Gastroesophageal sphincter (tissue), 4 donors: ENCODE measurements around the gene GPBP1. TPM values are rescaled to one million over a fixed set of nuclear protein-coding genes. Genes with fewer than 3 reads are reported as not detected.
"Not testable (repeated sequence)": the region's sequence is repeated elsewhere in the genome, so short reads cannot be mapped to it uniquely, and the experiment has no call there.

Source experiments
- ATAC-seq: fragments of 150-250 bp; one replicate; pipeline ENCODE4 v1.9.1; 2016; ENCODE audit warnings: mild to moderate bottlenecking, moderate library complexity
- H3K27ac ChIP-seq, 4 donors: fragments of 200-600 bp; sonication (generic) in 3 of 4; 1 replicate in 3 of 4; 2 replicates in 1 of 4; pipeline ENCODE4 v1.5.1; 2016 to 2019
- H3K27me3 ChIP-seq: fragments of 200-600 bp; sonication (generic); one replicate; pipeline ENCODE4 v1.5.1; 2019
- H3K36me3 ChIP-seq, 2 donors: fragments of 200-600 bp; sonication (generic); one replicate each; pipeline ENCODE4 v1.5.1; 2019; ENCODE audit warnings: control low read depth in 1 of 2
- H3K4me1 ChIP-seq, 3 donors: fragments of 200-600 bp; sonication (generic); 1 replicate in 2 of 3; 2 replicates in 1 of 3; pipeline ENCODE4 v1.5.1; 2016 to 2019; ENCODE audit warnings: control low read depth in 2 of 3
- H3K4me3 ChIP-seq, 2 donors: fragments of 200-600 bp; sonication (generic); one replicate each; pipeline ENCODE4 v1.5.1; 2019; ENCODE audit warnings: mild to moderate bottlenecking in 1 of 2, moderate library complexity in 1 of 2
- H3K9me3 ChIP-seq, 3 donors: fragments of 200-600 bp; sonication (generic); one replicate each; pipeline ENCODE4 v1.5.1; 2017 to 2019; ENCODE audit warnings: control low read depth in 2 of 3
- CTCF ChIP-seq, 4 experiments: fragments of 200-600 bp in 2 of 4; fragments of 450-650 bp in 2 of 4; sonication (generic) in 1 of 4; IDR thresholded peaks; one replicate each; pipeline ENCODE4 v1.5.1; 2017 to 2019; ENCODE audit warnings: antibody characterized with exemption in 4 of 4, mild to moderate bottlenecking in 2 of 4, moderate library complexity in 2 of 4
- EP300 ChIP-seq: sonication (generic); formaldehyde crosslinking; IDR thresholded peaks from one replicate; pipeline ENCODE4 v1.6.1; 2017; ENCODE audit warnings: antibody characterized with exemption, mild to moderate bottlenecking
- POLR2A ChIP-seq, 2 donors: fragments of 450-650 bp; IDR thresholded peaks; one replicate each; pipeline ENCODE4 v1.6.1; 2017; ENCODE audit warnings: antibody characterized with exemption in 2 of 2, mild to moderate bottlenecking in 2 of 2, moderate library complexity in 1 of 2
- POLR2AphosphoS5 ChIP-seq: sonication (generic); formaldehyde crosslinking; IDR thresholded peaks from one replicate; pipeline ENCODE4 v1.6.1; 2017; ENCODE audit warnings: antibody characterized with exemption
- WGBS, 2 donors: methylation state at CpG; one replicate each; pipeline ENCODE4 v1.1.5; 2018; ENCODE audit warnings: low coverage in 1 of 2; 5-methylcytosine and 5-hydroxymethylcytosine counted together
- total RNA-seq, 4 donors: library from RNA; depleted of rRNA; stranded (reverse); fragments of >200 nt; gene quantifications; one replicate each; pipeline ENCODE4 v1.1.0, GENCODE V29; 2016

The GPBP1 gene
- total RNA-seq, 4 donors from 2014 or later: 42.0 to 73.3 (median 62.7) TPM

- H3K27me3 ChIP-seq: no peaks in the 10 kb centered on the region
- no peak overlapping the region for H3K4me3 ChIP-seq
- peaks cover 0 to 61% of the 10 kb centered on the region in 2 donors for H3K36me3 ChIP-seq
- ATAC-seq: no peak
- no peaks in the 10 kb centered on the region for H3K9me3 ChIP-seq
- TF ChIP-seq CTCF (IDR thresholded peaks at IDR 0.05) (no peak), POLR2A (IDR thresholded peaks at IDR 0.05) (no peak), POLR2AphosphoS5 (no peak), EP300 (no peak)
- peaks cover 0 to 12% (median 3%) of the 10 kb centered on the region in 3 donors for H3K4me1 ChIP-seq
- no peak overlapping the region for H3K27ac ChIP-seq
These were observed 85.8 kb downstream of the GPBP1 start for GRCh38 chr5:57259704-57260103.

- Histone ChIP-seq H3K36me3 (peaks cover 0 to 44% of the 10 kb centered on the region in 2 donors), H3K27me3 (no peaks in the 10 kb centered on the region), H3K4me3 (no peak overlapping the region), H3K9me3 (no peaks in the 10 kb centered on the region), H3K27ac (no peak overlapping the region), H3K4me1 (peaks cover 0 to 12% (median 3%) of the 10 kb centered on the region in 3 donors)
- 82 to 86% methylated on average over 3 of the region's 3 CpGs for WGBS, 2 donors
- ATAC-seq: no peak
- no peak for TF ChIP-seq POLR2A (IDR thresholded peaks at IDR 0.05)
- TF ChIP-seq EP300: no peak
- no peak for TF ChIP-seq POLR2AphosphoS5
- TF ChIP-seq CTCF (IDR thresholded peaks at IDR 0.05): no peak
These were observed 88.7 kb downstream of the GPBP1 start for GRCh38 chr5:57262541-57262940.

GRCh38 chr5:57267805-57268204, 93.9 kb downstream of the GPBP1 start:
- H3K36me3 ChIP-seq: peaks cover 0 to 20% of the 10 kb centered on the region in 2 donors
- H3K27ac ChIP-seq: no peak overlapping the region
- no peak for ATAC-seq
- no peaks in the 10 kb centered on the region for H3K9me3 ChIP-seq
- 18 to 24% methylated on average over 2 of the region's 2 CpGs for WGBS, 2 donors
- no peak for TF ChIP-seq POLR2A (IDR thresholded peaks at IDR 0.05)
- TF ChIP-seq POLR2AphosphoS5: no peak
- no peak for TF ChIP-seq EP300
- no peak for TF ChIP-seq CTCF (IDR thresholded peaks at IDR 0.05)
- no peaks in the 10 kb centered on the region for H3K27me3 ChIP-seq
- no peak overlapping the region for H3K4me3 ChIP-seq
- H3K4me1 ChIP-seq: no peaks in the 10 kb centered on the region

GRCh38 chr5:57276353-57276752, 102.5 kb downstream of the GPBP1 start:
- H3K4me3 ChIP-seq: no peak overlapping the region
- ATAC-seq: no peak
- no peaks in the 10 kb centered on the region for H3K4me1 ChIP-seq
- no peak overlapping the region for H3K27ac ChIP-seq
- H3K9me3 ChIP-seq: no peaks in the 10 kb centered on the region
- 75 to 77% methylated on average over 3 to 5 of the region's 5 CpGs for WGBS, 2 donors
- TF ChIP-seq POLR2A (IDR thresholded peaks at IDR 0.05): no peak
- TF ChIP-seq POLR2AphosphoS5: no peak
- no peak for TF ChIP-seq EP300
- TF ChIP-seq CTCF (IDR thresholded peaks at IDR 0.05): no peak
- H3K36me3 ChIP-seq: no peaks in the 10 kb centered on the region
- no peaks in the 10 kb centered on the region for H3K27me3 ChIP-seq

- TF ChIP-seq EP300: no peak
- 89 to 90% methylated on average over 1 of the region's 1 CpG for WGBS, 2 donors
These were observed 103.2 kb downstream of the GPBP1 start for GRCh38 chr5:57277085-57277484.

GRCh38 chr5:57280853-57281252, 107.0 kb downstream of the GPBP1 start:
- 69 to 74% methylated on average over 2 of the region's 2 CpGs for WGBS, 2 donors
- no peaks in the 10 kb centered on the region for H3K4me1 ChIP-seq
- H3K27ac ChIP-seq: no peak overlapping the region
- H3K9me3 ChIP-seq: no peaks in the 10 kb centered on the region
- ATAC-seq: no peak
- H3K27me3 ChIP-seq: no peaks in the 10 kb centered on the region
- H3K36me3 ChIP-seq: no peaks in the 10 kb centered on the region
- H3K4me3 ChIP-seq: no peak overlapping the region
- TF ChIP-seq POLR2A (IDR thresholded peaks at IDR 0.05) (no peak), CTCF (IDR thresholded peaks at IDR 0.05) (no peak), POLR2AphosphoS5 (no peak), EP300 (no peak)

More at GRCh38 chr5:57277085-57277484, 103.2 kb downstream of the GPBP1 start:
- H3K27me3 ChIP-seq: no peaks in the 10 kb centered on the region
- no peak overlapping the region for H3K4me3 ChIP-seq
- no peaks in the 10 kb centered on the region for H3K4me1 ChIP-seq
- no peaks in the 10 kb centered on the region for H3K36me3 ChIP-seq
- H3K9me3 ChIP-seq: no peaks in the 10 kb centered on the region
- H3K27ac ChIP-seq: no peak overlapping the region
- no peak for ATAC-seq

- not testable (repeated sequence) for H3K27me3 ChIP-seq, H3K9me3 ChIP-seq, H3K4me1 ChIP-seq, ATAC-seq, H3K36me3 ChIP-seq, H3K27ac ChIP-seq, H3K4me3 ChIP-seq
- WGBS, 2 donors: 93% methylated on average over 5 of the region's 5 CpGs; no CpG with 5 or more reads in 1 of the 2 donors
These were observed 111.2 kb downstream of the GPBP1 start for GRCh38 chr5:57285084-57285483.
